Measurements from ENCODE around the gene TECR. TPM values are rescaled to one million over a fixed set of nuclear protein-coding genes. Genes with fewer than 3 reads are reported as not detected.

The TECR gene
- polyA plus RNA-seq, 1 donor from 2014 or later = 31.4 TPM

GRCh38 chr19:14544977-14545715, 15.8 kb downstream of the TECR start:
- Histone ChIP-seq H3K4me2 (ENCODE audit: low read length) (no peak overlapping the region), H3K27me3 (ENCODE audit: insufficient read depth, low read depth, low read length) (no peaks in the 10 kb centered on the region), H3K9ac (ENCODE audit: low read length) (no peak overlapping the region), H3K79me2 (replicated peaks; ENCODE audit: insufficient read depth, low read length) (peaks cover 2% of the 10 kb centered on the region), H3K9me3 (ENCODE audit: low read length) (no peaks in the 10 kb centered on the region), H3K4me3 (ENCODE audit: low read length) (no peak overlapping the region), H3K27ac (ENCODE audit: low read length) (no peak overlapping the region), H2AFZ (ENCODE audit: low read depth, low read length) (no peak overlapping the region), H3K36me3 (ENCODE audit: insufficient read depth, low read length) (no peaks in the 10 kb centered on the region), H3K9me2 (ENCODE audit: insufficient read depth, low read length) (no peaks in the 10 kb centered on the region), H3F3A (ENCODE audit: insufficient read depth, low read length, poor library complexity, severe bottlenecking) (no peaks in the 10 kb centered on the region), H4K20me1 (ENCODE audit: insufficient read depth) (no peaks in the 10 kb centered on the region)
- TF ChIP-seq POLR2AphosphoS5 (IDR thresholded peaks at IDR 0.05) (no peak), TAF1 (IDR thresholded peaks at IDR 0.05; ENCODE audit: low read depth) (no peak), RAD21 (conservative IDR thresholded peaks at IDR 0.05) (no peak), SMC3 (conservative IDR thresholded peaks at IDR 0.05; ENCODE audit: poor library complexity) (no peak), CTCF (IDR thresholded peaks at IDR 0.05; ENCODE audit: poor library complexity, severe bottlenecking) (no peak), EZH2 (IDR thresholded peaks at IDR 0.05; ENCODE audit: borderline replicate concordance, insufficient read depth, low read length, poor library complexity, severe bottlenecking) (no peak), EP300 (conservative IDR thresholded peaks at IDR 0.05; ENCODE audit: poor library complexity, severe bottlenecking) (no peak), REST (IDR thresholded peaks at IDR 0.05; ENCODE audit: borderline replicate concordance) (no peak), MXI1 (conservative IDR thresholded peaks at IDR 0.05; ENCODE audit: poor library complexity, severe bottlenecking) (no peak)

GRCh38 chr19:14545716-14546082, 16.3 kb downstream of the TECR start:
- Histone ChIP-seq H3K9me3 (ENCODE audit: low read length) (no peaks in the 10 kb centered on the region), H3K4me2 (ENCODE audit: low read length) (no peak overlapping the region), H3K79me2 (replicated peaks; ENCODE audit: insufficient read depth, low read length) (peaks cover 2% of the 10 kb centered on the region), H3K27me3 (ENCODE audit: insufficient read depth, low read depth, low read length) (no peaks in the 10 kb centered on the region), H3K36me3 (ENCODE audit: insufficient read depth, low read length) (no peaks in the 10 kb centered on the region), H3K9me2 (ENCODE audit: insufficient read depth, low read length) (no peaks in the 10 kb centered on the region), H4K20me1 (ENCODE audit: insufficient read depth) (no peaks in the 10 kb centered on the region), H3K4me3 (ENCODE audit: low read length) (no peak overlapping the region), H2AFZ (ENCODE audit: low read depth, low read length) (no peak overlapping the region), H3K9ac (ENCODE audit: low read length) (no peak overlapping the region), H3K27ac (ENCODE audit: low read length) (no peak overlapping the region), H3F3A (ENCODE audit: insufficient read depth, low read length, poor library complexity, severe bottlenecking) (no peaks in the 10 kb centered on the region)
- TF ChIP-seq POLR2AphosphoS5 (IDR thresholded peaks at IDR 0.05) (no peak), EZH2 (IDR thresholded peaks at IDR 0.05; ENCODE audit: borderline replicate concordance, insufficient read depth, low read length, poor library complexity, severe bottlenecking) (no peak), MXI1 (conservative IDR thresholded peaks at IDR 0.05; ENCODE audit: poor library complexity, severe bottlenecking) (no peak), REST (IDR thresholded peaks at IDR 0.05; ENCODE audit: borderline replicate concordance) (no peak), CTCF (IDR thresholded peaks at IDR 0.05; ENCODE audit: poor library complexity, severe bottlenecking) (no peak), RAD21 (conservative IDR thresholded peaks at IDR 0.05) (no peak), TAF1 (IDR thresholded peaks at IDR 0.05; ENCODE audit: low read depth) (no peak), EP300 (conservative IDR thresholded peaks at IDR 0.05; ENCODE audit: poor library complexity, severe bottlenecking) (no peak), SMC3 (conservative IDR thresholded peaks at IDR 0.05; ENCODE audit: poor library complexity) (no peak)
